ENCODE data around the gene PLEKHM3.

PLEKHM3 gene

DNA sequence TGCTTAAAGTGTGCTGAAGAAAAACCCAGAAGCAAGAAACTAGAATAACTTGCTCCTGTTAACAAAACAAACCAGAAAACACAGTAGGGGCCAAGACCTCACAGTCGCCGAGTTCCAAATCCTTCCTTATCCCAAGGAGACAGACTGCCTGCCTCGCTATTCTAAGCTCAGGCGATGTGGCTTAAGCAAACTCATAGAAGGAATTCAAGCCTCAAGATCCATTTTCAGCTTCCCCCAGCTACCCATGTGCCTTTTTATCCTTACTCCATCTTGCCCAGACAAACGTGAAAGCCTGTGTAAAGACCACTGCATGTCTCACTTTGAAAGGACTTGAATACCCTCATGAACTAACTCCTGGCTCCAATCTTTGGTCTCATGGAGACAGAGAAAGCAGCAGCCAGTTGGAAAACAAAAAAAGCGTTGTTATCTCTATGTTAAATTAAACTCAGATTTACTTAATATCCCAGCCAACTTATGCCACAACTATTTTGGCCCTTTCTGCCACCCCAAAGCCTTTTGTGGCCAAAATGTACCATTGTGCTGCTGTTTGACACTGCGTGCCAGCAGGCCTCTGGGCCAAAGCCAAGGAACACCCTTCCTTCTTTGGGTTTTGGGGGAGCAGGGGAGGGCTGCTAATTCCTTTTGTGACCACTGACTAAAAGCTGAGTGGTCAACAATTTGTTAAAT lies 132.5 kb downstream of the PLEKHM3 start:
- DNase-seq (ENCODE audit: low read depth in 2 of 2): no peak

GRCh38 chr2:207891086-207891844 lies 134.1 kb downstream of the PLEKHM3 start:
- no peak for DNase-seq (ENCODE audit: low read depth in 2 of 2)

GRCh38 chr2:207887500-207887899 lies 137.8 kb downstream of the PLEKHM3 start:
- no peak for DNase-seq (ENCODE audit: low read depth in 2 of 2)

- DNase-seq (ENCODE audit: low read depth in 2 of 2): no peak
These were observed 140.3 kb downstream of the PLEKHM3 start for GRCh38 chr2:207885010-207885409.

DNA sequence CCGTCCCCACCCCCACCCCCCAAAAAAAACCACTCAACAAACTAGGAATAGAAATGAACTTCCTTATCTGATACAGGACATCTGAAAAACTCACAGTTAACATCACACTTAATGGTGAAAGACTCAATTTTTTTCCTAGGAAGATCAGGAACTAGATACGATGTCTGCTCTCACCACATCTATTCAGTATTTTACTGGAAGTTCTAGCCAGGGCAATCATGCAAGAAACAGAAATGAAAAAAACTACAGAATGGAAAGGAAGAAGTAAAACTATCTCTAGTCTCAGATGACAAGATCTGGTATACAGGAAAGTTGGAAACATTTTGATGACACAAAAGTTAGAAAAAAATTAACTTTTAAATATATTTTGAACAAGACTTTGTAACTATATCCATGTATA lies 141.2 kb downstream of the PLEKHM3 start:
- no peak for DNase-seq (ENCODE audit: low read depth in 2 of 2)

DNA sequence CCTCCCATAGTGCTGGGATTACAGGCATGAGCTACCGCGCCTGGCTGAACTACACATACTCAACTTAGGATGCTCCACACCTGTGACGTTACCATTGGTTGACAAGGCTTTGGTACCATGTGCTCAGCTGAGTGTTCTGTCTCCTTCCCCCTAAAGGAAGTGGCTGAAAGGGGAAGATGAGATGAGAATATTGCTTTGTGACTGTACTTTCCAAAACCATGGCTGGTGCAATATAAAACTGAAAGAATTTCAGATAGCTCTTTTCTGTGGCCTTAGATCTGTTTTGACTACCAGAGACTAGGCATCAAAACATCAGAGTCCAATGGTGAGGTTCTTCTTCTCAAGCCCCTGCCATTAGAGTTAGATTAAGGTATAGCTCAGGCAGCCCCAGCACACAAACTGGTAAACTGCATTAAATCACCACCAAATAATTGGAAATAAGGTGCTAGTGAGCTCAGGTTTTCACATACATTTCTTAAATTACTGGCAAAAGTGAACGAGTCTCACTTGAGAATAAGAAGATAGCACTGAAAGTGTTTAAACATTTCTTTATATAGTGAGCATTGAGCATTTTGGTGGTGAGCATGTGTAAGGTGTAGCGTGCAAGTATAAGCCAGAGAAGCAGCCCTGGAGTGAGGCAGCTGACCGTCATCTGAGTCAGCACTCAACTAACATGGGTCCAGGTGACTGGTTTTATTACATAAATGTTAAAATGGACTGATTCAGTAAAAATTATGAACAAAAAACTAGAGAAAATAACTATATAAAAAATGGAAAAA lies 142.1 kb downstream of the PLEKHM3 start:
- DNase-seq (ENCODE audit: low read depth in 2 of 2): no peak

DNA sequence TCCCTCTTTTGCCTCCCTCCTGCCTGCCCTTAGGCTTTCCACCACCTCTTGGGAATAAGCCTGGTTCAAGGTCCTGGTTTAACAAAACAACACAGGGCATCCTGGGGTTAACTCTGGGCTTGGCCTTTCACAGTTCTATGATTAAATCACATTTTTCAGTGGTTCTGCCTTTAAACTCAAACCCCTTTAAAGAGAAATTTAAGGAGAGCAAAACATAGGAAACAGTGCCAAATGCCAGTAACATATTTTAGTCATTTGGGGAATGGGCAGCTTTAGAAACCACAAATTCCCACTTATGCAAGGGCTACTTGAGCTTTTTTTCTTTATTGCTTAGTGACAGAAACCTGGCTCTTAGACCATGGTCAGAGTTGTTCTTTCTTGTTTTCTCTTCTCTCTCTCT lies 143.4 kb downstream of the PLEKHM3 start:
- DNase-seq (ENCODE audit: low read depth in 2 of 2): peak; percentile 20 to 21

DNA sequence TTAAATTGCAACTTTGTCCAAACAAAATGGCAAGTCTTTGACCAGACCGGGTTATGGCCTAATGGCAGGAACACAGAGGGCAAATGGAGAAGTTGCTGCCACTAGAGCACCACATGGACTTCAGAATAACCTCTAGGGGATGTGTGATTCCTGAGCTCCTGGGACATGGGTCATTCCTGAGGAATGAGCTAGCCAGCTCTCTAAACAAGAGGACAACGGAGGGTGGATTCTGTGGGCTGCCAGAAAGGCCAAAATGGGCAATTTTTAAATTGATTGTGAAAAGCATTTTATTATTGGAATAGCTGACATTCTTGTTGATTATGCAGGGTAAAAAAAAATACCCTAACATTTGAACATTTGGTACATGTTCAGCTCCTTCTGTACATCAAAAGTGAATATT lies 145.8 kb downstream of the PLEKHM3 start:
- DNase-seq (ENCODE audit: low read depth in 2 of 2): no peak

DNA sequence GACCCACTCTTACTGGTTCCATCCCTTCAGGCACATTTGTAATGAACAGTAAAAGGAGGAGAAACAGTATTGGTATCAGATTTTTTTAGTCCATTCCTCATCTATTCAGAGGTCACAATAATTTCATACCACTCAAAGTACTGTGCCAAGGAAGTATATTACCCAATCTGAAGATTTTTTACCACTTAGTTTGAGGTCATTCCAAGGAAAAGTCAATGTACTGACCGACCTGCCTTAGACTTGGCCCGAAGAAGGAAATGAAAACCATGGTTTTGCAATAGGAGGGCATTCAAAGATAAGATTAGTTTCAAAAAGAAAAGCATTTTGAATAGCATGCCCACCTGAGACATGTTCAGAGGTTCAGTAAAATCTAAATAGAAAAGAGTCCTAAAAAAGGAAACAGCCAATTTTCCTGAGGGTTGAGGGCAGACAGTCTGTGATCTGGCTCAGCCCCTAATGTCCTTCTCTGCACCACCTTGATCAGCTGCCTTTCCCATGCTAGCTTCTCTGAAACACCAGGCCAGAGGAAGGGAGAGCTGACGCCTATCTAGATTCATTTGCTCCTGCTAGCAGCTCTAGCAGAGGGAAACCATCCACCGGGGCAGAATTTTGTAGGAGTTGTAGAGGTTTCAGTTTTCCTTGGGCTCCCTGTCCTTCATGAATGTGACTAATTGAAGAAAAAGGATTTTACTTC lies 148.3 kb downstream of the PLEKHM3 start:
- DNase-seq (ENCODE audit: low read depth in 2 of 2): no peak

- no peak for DNase-seq (ENCODE audit: low read depth in 2 of 2)
These were observed 149.7 kb downstream of the PLEKHM3 start for GRCh38 chr2:207875473-207876212.

GRCh38 chr2:207873794-207874193 lies 151.5 kb downstream of the PLEKHM3 start:
- no peak for DNase-seq (ENCODE audit: low read depth in 2 of 2)

- DNase-seq (ENCODE audit: low read depth in 2 of 2): no peak
These were observed 153.4 kb downstream of the PLEKHM3 start for GRCh38 chr2:207871911-207872310.

DNA sequence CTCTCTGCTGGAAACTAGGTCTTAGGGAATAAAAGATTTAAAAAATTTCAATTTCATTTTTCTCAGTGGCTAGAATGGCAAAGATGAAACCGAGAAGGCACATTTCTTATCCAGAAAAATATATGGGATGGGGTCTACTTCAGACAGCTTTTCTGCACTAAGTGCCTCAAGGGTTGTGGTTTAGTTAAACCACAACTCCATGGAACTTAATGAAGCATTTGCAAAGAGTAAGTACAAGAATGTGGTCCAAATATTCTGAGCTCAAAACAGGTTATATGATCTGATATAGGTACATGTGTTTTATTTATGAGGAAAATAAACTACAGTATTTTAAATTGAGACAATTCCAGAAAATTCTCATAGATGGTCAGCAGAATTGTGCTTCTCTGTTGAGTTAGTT lies 153.8 kb downstream of the PLEKHM3 start:
- no peak for DNase-seq (ENCODE audit: low read depth in 2 of 2)

GRCh38 chr2:207870814-207871213 lies 154.5 kb downstream of the PLEKHM3 start:
- no peak for DNase-seq (ENCODE audit: low read depth in 2 of 2)

GRCh38 chr2:207869784-207870778 lies 155.2 kb downstream of the PLEKHM3 start:
- no peak for DNase-seq (ENCODE audit: low read depth in 2 of 2)

GRCh38 chr2:207868855-207869596 lies 156.3 kb downstream of the PLEKHM3 start:
- no peak for DNase-seq (ENCODE audit: low read depth in 2 of 2)

GRCh38 chr2:207867905-207868304 lies 157.4 kb downstream of the PLEKHM3 start:
- no peak for DNase-seq (ENCODE audit: low read depth in 2 of 2)

DNA sequence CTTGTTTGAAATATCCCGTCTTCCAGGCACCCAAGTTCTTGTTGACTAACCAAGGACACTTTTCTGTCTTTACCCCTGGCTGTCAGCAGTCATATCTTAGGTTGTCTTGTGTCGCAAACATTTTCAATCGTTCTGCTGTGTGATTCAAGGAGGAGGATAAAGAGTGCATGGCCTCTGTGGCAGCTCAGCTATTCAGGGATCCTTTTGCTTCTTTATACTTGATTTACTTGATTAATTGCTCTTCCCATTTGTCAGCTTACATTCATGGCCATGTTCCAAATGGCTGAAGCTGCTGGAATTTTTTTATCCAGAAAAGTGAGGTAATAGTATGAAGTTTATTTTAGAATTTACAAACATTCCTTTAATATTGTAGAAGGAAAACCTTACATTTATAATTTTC lies 158.3 kb downstream of the PLEKHM3 start:
- no peak for DNase-seq (ENCODE audit: low read depth in 2 of 2)

DNA sequence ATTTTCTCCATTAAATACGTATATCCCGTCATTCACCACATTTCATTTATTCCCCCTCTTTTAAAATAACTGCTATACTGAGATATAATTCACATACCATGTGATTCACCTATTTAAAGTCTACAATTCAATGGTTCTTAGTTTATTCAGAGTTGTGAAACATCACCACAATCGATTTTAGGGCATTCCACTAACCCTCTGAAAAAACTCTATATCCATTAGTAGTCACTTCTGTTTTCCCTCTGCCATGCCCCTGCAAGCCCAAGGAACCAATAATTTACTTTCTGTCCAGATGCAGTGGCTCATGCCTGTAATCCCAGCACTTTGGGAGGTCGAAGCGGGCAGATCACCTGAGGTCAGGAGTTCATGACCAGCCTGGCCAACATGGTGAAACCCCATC lies 160.1 kb downstream of the PLEKHM3 start:
- no peak for DNase-seq (ENCODE audit: low read depth in 2 of 2)

Data from fibroblast of skin of left quadriceps (primary cell).